NCI-H187 treated with DMSO at 0.1 percent for 48 hours (cell line): ENCODE measurements around the gene DUS3L.

ENCODE experiments used
- DNase-seq: peaks from one replicate; lab custom pipeline; 2025; lab: John Stamatoyannopoulos, UW

DUS3L gene

GRCh38 chr19:5790559-5791520 lies at the start of gene DUS3L:
TSS of gene DUS3L (minus strand) at chr19:5791163. CDS start at chr19:5791141, 22 bp downstream.
- DNase-seq: peak; percentile 59

GRCh38 chr19:5839065-5840017 lies 48.4 kb upstream of the DUS3L start, which contains the start of gene FUT6:
TSS of gene FUT6 (minus strand) at chr19:5839702. CDS start at chr19:5832567, 7,135 bp downstream.
- no peak for DNase-seq

GRCh38 chr19:5838353-5839064 lies 47.5 kb upstream of the DUS3L start:
- no peak for DNase-seq

GRCh38 chr19:5837761-5838352 lies 46.9 kb upstream of the DUS3L start:
- DNase-seq: no peak

- no peak for DNase-seq
Observed at GRCh38 chr19:5832527-5833216, 41.7 kb upstream of the DUS3L start.

GRCh38 chr19:5832061-5832460 lies 41.1 kb upstream of the DUS3L start:
- DNase-seq: no peak

- no peak for DNase-seq
Observed at GRCh38 chr19:5831159-5831558, 40.2 kb upstream of the DUS3L start.

GRCh38 chr19:5829567-5830310 lies 38.8 kb upstream of the DUS3L start:
- DNase-seq: no peak

GRCh38 chr19:5828661-5829566 lies 38.0 kb upstream of the DUS3L start:
- DNase-seq: no peak

GRCh38 chr19:5827891-5828660 lies 37.1 kb upstream of the DUS3L start:
- peak; percentile 37 for DNase-seq

- DNase-seq: no peak
Observed at GRCh38 chr19:5827342-5827890, 36.5 kb upstream of the DUS3L start.

GRCh38 chr19:5826531-5827341 lies 35.8 kb upstream of the DUS3L start:
- DNase-seq: peak; percentile 24

GRCh38 chr19:5825178-5825577 lies 34.2 kb upstream of the DUS3L start:
- no peak for DNase-seq

- no peak for DNase-seq
Observed at GRCh38 chr19:5824751-5825150, 33.8 kb upstream of the DUS3L start.

GRCh38 chr19:5823579-5824281 lies 32.8 kb upstream of the DUS3L start:
- DNase-seq: no peak

GRCh38 chr19:5822181-5822844 lies 31.4 kb upstream of the DUS3L start:
- DNase-seq: no peak
